KMS-11 (cell line): ENCODE data around the gene RNF167.

Experiments used
- H2AFZ ChIP-seq: fragments of 200-600 bp; sonication (generic); 2 replicates; pipeline ENCODE4 v1.6.1; 2016; ENCODE audit warnings: antibody characterized with exemption, mixed run types, low read depth
- H3K27ac ChIP-seq: fragments of 200-600 bp; sonication (generic); 2 replicates; pipeline ENCODE4 v1.6.1; 2016; ENCODE audit warnings: mild to moderate bottlenecking, mixed run types
- H3K27me3 ChIP-seq: fragments of 200-600 bp; sonication (generic); 2 replicates; pipeline ENCODE4 v1.6.1; 2017; ENCODE audit warnings: mild to moderate bottlenecking, low read depth, mixed run types, moderate library complexity; ENCODE audit not compliant: insufficient read depth
- H3K36me3 ChIP-seq: fragments of 200-600 bp; sonication (generic); 2 replicates; pipeline ENCODE4 v1.6.1; 2017; ENCODE audit warnings: mild to moderate bottlenecking, mixed run types; ENCODE audit not compliant: insufficient read depth
- H3K4me1 ChIP-seq: fragments of 200-600 bp; sonication (generic); 2 replicates; pipeline ENCODE4 v1.6.1; 2016; ENCODE audit warnings: mild to moderate bottlenecking, low read depth, mixed run types; ENCODE audit not compliant: poor library complexity, severe bottlenecking
- H3K4me2 ChIP-seq: fragments of 200-600 bp; sonication (generic); 2 replicates; pipeline ENCODE4 v1.7.0; 2016; ENCODE audit warnings: mild to moderate bottlenecking, mixed run types
- H3K4me3 ChIP-seq: fragments of 200-600 bp; sonication (generic); IDR thresholded peaks from 2 replicates; pipeline ENCODE4 v1.6.1; 2017; ENCODE audit warnings: low read depth, low read length, mixed read lengths; ENCODE audit not compliant: insufficient read depth
- H3K79me2 ChIP-seq: fragments of 200-600 bp; sonication (generic); 2 replicates; pipeline ENCODE4 v1.6.1; 2016; ENCODE audit warnings: low read depth, mixed run types; ENCODE audit not compliant: insufficient read depth
- H3K9ac ChIP-seq: fragments of 200-600 bp; sonication (generic); 2 replicates; pipeline ENCODE4 v1.6.1; 2016; ENCODE audit warnings: mild to moderate bottlenecking, mixed run types
- H4K20me1 ChIP-seq: fragments of 200-600 bp; sonication (generic); 2 replicates; pipeline ENCODE4 v1.6.1; 2016; ENCODE audit warnings: mild to moderate bottlenecking, mixed run types; ENCODE audit not compliant: insufficient read depth
- CTCF ChIP-seq: fragments of 200-600 bp; sonication (generic); conservative IDR thresholded peaks from 2 replicates; pipeline ENCODE4 v1.6.1; 2017; ENCODE audit warnings: low read depth, mild to moderate bottlenecking, antibody characterized with exemption, low read length, moderate library complexity, mixed read lengths

The RNF167 gene

GRCh38 chr17:4944163-4944553 is 4.1 kb downstream of the RNF167 start:
- H3K4me3 ChIP-seq, result no peak overlapping the region
- TF ChIP-seq CTCF, result no peak
- no peaks in the 10 kb centered on the region for H3K36me3 ChIP-seq
- H2AFZ ChIP-seq, result no peak overlapping the region
- H3K4me1 ChIP-seq, result no peaks in the 10 kb centered on the region
- H3K9ac ChIP-seq, result no peak overlapping the region
- H3K27ac ChIP-seq, result no peak overlapping the region
- H4K20me1 ChIP-seq, result no peaks in the 10 kb centered on the region
- no peak overlapping the region for H3K4me2 ChIP-seq
- peaks cover 8% of the 10 kb centered on the region; the same call in 1 of the 2 replicates for H3K79me2 ChIP-seq
- H3K27me3 ChIP-seq, result no peaks in the 10 kb centered on the region

- H3K9ac ChIP-seq, result no peak overlapping the region
- H3K27ac ChIP-seq, result no peak overlapping the region; the same call in 1 of the 2 replicates
- H3K27me3 ChIP-seq, result no peaks in the 10 kb centered on the region
- TF ChIP-seq CTCF, result no peak
- H3K4me3 ChIP-seq, result no peak overlapping the region
- H3K36me3 ChIP-seq, result no peaks in the 10 kb centered on the region
- no peak overlapping the region for H3K4me2 ChIP-seq
- H3K4me1 ChIP-seq, result no peaks in the 10 kb centered on the region
- H3K79me2 ChIP-seq, result peaks cover 8% of the 10 kb centered on the region; the same call in 1 of the 2 replicates
- no peaks in the 10 kb centered on the region for H4K20me1 ChIP-seq
- H2AFZ ChIP-seq, result no peak overlapping the region
These were observed 4.6 kb downstream of the RNF167 start for GRCh38 chr17:4944554-4945175.

- no peak overlapping the region for H3K4me3 ChIP-seq
- H3K9ac ChIP-seq, result no peak overlapping the region
- H3K27me3 ChIP-seq, result no peaks in the 10 kb centered on the region
- no peak overlapping the region for H3K4me2 ChIP-seq
- H2AFZ ChIP-seq, result no peak overlapping the region
- peaks cover 8% of the 10 kb centered on the region; the same call in 1 of the 2 replicates for H3K79me2 ChIP-seq
- no peaks in the 10 kb centered on the region for H4K20me1 ChIP-seq
- H3K4me1 ChIP-seq, result no peaks in the 10 kb centered on the region
- H3K36me3 ChIP-seq, result no peaks in the 10 kb centered on the region
- TF ChIP-seq CTCF, result no peak
- no peak overlapping the region; the same call in 1 of the 2 replicates for H3K27ac ChIP-seq
These were observed 5.3 kb downstream of the RNF167 start for GRCh38 chr17:4945176-4945943.

- H3K27me3 ChIP-seq, result no peaks in the 10 kb centered on the region
- H3K4me1 ChIP-seq, result no peaks in the 10 kb centered on the region
These were observed 5.8 kb downstream of the RNF167 start for GRCh38 chr17:4945944-4946280.

More at GRCh38 chr17:4945944-4946280, 5.8 kb downstream of the RNF167 start:
- Histone ChIP-seq H3K4me2 (no peak overlapping the region), H2AFZ (no peak overlapping the region), H3K9ac (no peak overlapping the region), H3K4me3 (no peak overlapping the region), H4K20me1 (no peaks in the 10 kb centered on the region), H3K27ac (no peak overlapping the region), H3K36me3 (no peaks in the 10 kb centered on the region), H3K79me2 (peaks cover 8% of the 10 kb centered on the region; the same call in 1 of the 2 replicates)
- no peak for TF ChIP-seq CTCF
